HFFc6 (cell line): Measurements from ENCODE around the gene EDEM2. TPM values are rescaled to one million over a fixed set of nuclear protein-coding genes. Genes with fewer than 3 reads are reported as not detected.
"Not testable (repeated sequence)": the region's sequence is repeated elsewhere in the genome, so short reads cannot be mapped to it uniquely, and the experiment has no call there.

Source experiments
- DNase-seq: peaks from one replicate; pipeline ENCODE4 v3.0.0-alpha.2; 2018
- H3K27ac Mint-ChIP-seq: 2 replicates; pipeline ENCODE4 v1.8.0; 2020; ENCODE audit warnings: mild to moderate bottlenecking, mixed read lengths
- H3K27me3 Mint-ChIP-seq: 2 replicates; pipeline ENCODE4 v1.8.0; 2021; ENCODE audit warnings: mild to moderate bottlenecking, moderate library complexity, mixed read lengths; ENCODE audit not compliant: insufficient read depth
- H3K36me3 Mint-ChIP-seq: 2 replicates; pipeline ENCODE4 v1.8.0; 2021; ENCODE audit warnings: low read depth, mixed read lengths
- H3K4me1 Mint-ChIP-seq: 2 replicates; pipeline ENCODE4 v1.8.0; 2020; ENCODE audit warnings: low read depth, mixed read lengths
- H3K4me3 Mint-ChIP-seq: 2 replicates; pipeline ENCODE4 v1.8.0; 2020; ENCODE audit warnings: mild to moderate bottlenecking, moderate library complexity, mixed read lengths
- H3K9me3 Mint-ChIP-seq: 2 replicates; pipeline ENCODE4 v1.8.0; 2020; ENCODE audit warnings: mild to moderate bottlenecking, mixed read lengths
- total RNA-seq, 6 experiments: library from RNA; stranded (reverse); fragmentation: NEBNext Ultra II Directional; extraction: Animal tissue kit (Norgen Biotek cat#: 25700); gene quantifications; 2 replicates in 1 of 6; 3 replicates in 5 of 6; pipeline ENCODE4 v1.2.3, GENCODE V29; 2021
- TF ChIP-seq, protein P1 (sequence below): fragments of 200-600 bp; sonication (generic); IDR thresholded peaks from 2 replicates; pipeline ENCODE4 v1.5.0; 2021; ENCODE audit warnings: antibody characterized with exemption, mild to moderate bottlenecking

The EDEM2 gene
- total RNA-seq, 6 experiments from 2014 or later: 29.5 to 33.3 (median 32.0) TPM

DNA sequence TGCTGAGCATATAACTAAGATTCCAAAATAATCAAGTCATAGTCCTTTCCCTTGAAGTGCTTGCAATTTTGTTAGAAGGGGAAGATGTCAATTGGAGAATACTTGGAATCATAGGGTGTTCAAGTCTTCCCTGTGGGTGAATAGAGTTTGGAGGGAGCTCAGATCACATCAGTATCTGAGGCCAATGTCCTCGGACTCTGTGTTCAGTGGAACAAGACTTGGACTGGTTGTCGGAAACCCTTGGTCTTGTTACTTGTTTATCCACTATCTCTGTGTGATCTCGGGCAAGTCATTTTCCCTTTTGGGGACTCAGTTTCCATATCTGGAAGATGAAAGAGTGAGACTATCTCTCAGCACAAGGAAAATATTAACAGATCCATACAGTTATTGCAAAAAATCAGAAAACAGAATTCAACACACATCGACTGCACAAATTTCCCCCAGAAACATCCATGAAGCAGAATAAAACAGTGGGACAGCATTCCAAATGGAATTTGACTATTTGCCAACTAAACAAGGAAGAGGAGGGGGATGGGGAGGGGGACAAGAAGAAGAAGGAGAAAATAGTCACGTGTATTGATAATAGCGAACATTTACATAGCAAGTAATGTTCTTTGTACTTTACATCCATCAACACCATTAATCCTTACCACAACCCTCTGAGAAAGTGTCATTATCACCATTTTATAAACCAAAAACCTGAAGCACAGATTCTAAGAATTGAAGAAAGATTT lies 3.9 kb upstream of the EDEM2 start:
- no peaks in the 10 kb centered on the region for H3K9me3 Mint-ChIP-seq
- no peak for DNase-seq
- no peaks in the 10 kb centered on the region for H3K27me3 Mint-ChIP-seq
- H3K4me1 Mint-ChIP-seq: peaks cover 28% of the 10 kb centered on the region
- TF ChIP-seq, protein P1, sequence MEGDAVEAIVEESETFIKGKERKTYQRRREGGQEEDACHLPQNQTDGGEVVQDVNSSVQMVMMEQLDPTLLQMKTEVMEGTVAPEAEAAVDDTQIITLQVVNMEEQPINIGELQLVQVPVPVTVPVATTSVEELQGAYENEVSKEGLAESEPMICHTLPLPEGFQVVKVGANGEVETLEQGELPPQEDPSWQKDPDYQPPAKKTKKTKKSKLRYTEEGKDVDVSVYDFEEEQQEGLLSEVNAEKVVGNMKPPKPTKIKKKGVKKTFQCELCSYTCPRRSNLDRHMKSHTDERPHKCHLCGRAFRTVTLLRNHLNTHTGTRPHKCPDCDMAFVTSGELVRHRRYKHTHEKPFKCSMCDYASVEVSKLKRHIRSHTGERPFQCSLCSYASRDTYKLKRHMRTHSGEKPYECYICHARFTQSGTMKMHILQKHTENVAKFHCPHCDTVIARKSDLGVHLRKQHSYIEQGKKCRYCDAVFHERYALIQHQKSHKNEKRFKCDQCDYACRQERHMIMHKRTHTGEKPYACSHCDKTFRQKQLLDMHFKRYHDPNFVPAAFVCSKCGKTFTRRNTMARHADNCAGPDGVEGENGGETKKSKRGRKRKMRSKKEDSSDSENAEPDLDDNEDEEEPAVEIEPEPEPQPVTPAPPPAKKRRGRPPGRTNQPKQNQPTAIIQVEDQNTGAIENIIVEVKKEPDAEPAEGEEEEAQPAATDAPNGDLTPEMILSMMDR: no peak
- no peaks in the 10 kb centered on the region for H3K36me3 Mint-ChIP-seq
- no peak overlapping the region for H3K4me3 Mint-ChIP-seq
- no peak overlapping the region for H3K27ac Mint-ChIP-seq

DNA sequence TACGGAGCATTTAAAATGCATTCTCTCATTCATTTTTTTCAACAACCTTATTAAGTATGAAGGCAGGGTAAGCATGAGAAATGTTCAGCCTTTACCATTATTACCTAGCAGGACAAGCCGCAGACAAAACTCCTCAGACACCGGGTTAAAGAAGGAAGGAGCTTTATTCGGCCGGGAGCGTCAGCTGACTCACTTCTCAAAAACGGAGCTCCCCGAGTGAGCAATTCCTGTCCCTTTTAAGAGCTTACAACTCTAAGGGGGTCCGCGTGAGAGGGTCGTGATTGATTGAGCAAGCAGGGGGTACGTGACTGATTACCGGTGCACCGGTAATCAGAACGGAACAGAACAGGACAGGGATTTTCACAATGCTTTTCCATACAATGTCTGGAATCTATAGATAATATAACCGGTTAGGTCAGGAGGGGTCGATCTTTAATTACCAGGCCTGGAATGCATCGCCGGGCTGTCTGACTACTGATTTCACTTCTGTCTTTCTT lies 487 bp upstream of the EDEM2 start:
- not testable (repeated sequence) for H3K9me3 Mint-ChIP-seq, H3K36me3 Mint-ChIP-seq, H3K27me3 Mint-ChIP-seq
- peak overlapping the region; percentile 98 for H3K4me3 Mint-ChIP-seq
- DNase-seq: peak; percentile 36
- H3K27ac Mint-ChIP-seq: peak overlapping the region; percentile 95
- H3K4me1 Mint-ChIP-seq: peaks cover 37% of the 10 kb centered on the region

DNA sequence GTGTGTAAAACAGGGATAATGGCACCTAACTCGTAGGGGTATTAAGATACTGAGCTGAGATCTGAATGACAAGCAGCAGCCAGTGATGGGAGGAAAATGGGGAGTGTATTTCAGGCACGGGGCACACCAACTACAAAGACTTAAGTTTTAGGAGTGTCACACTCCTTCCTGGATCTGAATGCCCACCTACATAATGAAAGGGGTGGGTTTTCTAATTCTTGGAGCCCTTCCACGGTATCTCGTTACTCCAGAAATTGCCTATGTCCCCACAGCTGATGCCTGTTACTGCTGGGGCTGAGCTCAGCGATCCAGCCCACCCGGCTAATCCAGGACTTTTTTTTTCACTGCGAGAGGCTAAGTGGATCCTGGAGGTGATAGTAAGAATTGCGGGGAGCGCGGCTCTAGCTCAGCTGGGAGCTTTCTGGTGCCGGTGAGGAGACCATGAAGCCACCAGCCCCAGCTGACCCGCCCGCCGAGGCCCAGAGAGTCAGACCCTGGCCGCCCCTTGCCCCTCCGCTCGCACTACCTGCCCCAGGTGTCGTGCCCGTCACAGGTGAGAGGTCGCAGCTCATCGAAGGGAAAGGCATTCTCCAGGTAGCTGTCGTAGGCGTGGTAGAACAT lies 727 bp downstream of the EDEM2 start:
- Mint-ChIP-seq H3K4me3 (peak overlapping the region; percentile 98), H3K4me1 (peaks cover 42% of the 10 kb centered on the region), H3K36me3 (no peaks in the 10 kb centered on the region), H3K27ac (peak overlapping the region; percentile 95), H3K9me3 (no peaks in the 10 kb centered on the region), H3K27me3 (no peaks in the 10 kb centered on the region)
- DNase-seq: no peak
- TF ChIP-seq, protein P1: peak; percentile 16; the same call in 1 of the 2 replicates

DNA sequence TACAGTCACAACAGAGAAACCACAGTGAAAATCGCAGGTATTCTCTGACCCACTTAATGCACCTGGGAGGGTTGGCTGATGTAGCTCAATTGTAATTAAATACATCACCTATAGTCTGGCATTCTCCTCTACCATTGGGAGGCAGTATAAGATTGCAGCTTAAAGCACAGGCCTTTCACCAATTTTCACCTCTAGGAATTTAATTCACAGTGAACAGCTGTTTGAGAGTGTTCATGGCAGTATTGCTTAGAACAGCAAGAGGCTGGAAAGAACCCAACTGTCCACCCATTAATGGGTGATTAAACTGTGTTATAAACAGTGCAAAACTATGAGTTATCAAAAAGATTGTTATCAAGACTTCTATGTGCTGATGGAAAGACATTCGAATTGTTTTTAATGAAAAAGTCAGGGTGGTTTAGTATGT lies 2.0 kb downstream of the EDEM2 start:
- H3K9me3 Mint-ChIP-seq: no peaks in the 10 kb centered on the region
- DNase-seq: peak; percentile 39
- peaks cover 32% of the 10 kb centered on the region for H3K4me1 Mint-ChIP-seq
- no peaks in the 10 kb centered on the region for H3K27me3 Mint-ChIP-seq
- peak overlapping the region; percentile 21; the same call in 1 of the 2 replicates for H3K4me3 Mint-ChIP-seq
- no peaks in the 10 kb centered on the region for H3K36me3 Mint-ChIP-seq
- H3K27ac Mint-ChIP-seq: peak overlapping the region; percentile 31; the same call in 1 of the 2 replicates
- TF ChIP-seq, protein P1: peak; percentile 73

DNA sequence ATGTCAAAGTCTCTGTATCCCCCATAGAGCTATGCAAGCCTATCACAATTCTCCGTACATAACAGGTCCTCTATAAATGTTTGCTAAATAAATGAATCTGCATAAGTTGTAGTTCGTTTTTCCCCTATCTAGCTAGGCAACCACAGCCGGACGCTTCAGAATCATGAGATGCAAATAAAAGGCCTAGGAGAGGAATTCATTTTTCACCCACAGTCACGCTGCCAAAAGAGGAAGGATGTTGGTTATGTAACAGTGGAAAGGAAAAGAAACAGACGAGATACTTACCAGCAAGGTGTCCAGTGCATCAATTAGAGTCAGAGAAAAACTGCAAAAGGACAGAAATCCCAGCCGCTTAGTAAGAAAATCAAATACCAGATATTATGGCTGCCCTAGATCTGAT lies 2.4 kb downstream of the EDEM2 start:
- Mint-ChIP-seq H3K4me3 (no peak overlapping the region), H3K36me3 (no peaks in the 10 kb centered on the region), H3K27ac (no peak overlapping the region), H3K4me1 (peaks cover 32% of the 10 kb centered on the region), H3K27me3 (no peaks in the 10 kb centered on the region), H3K9me3 (no peaks in the 10 kb centered on the region)
- TF ChIP-seq, protein P1: no peak
- no peak for DNase-seq
